Esophagus squamous epithelium (tissue), 5 donors: Measurements from ENCODE around the gene PRCC. TPM values are rescaled to one million over a fixed set of nuclear protein-coding genes. Genes with fewer than 3 reads are reported as not detected.

Experiments
- DNase-seq: peaks from one replicate; lab custom pipeline; 2025; lab: John Stamatoyannopoulos, UW
- H3K27ac ChIP-seq, 4 donors: fragments of 200-600 bp; sonication (generic); one replicate each; pipeline ENCODE4 v1.5.1; 2016 to 2019; ENCODE audit warnings: mild to moderate bottlenecking in 1 of 4
- H3K27me3 ChIP-seq, 4 donors: fragments of 200-600 bp; sonication (generic); 1 replicate in 3 of 4; 2 replicates in 1 of 4; pipeline versions ENCODE4 v1.5.1 to v1.6.0; 2017 to 2021; ENCODE audit warnings: antibody characterized with exemption in 1 of 4
- H3K36me3 ChIP-seq, 3 donors: fragments of 200-600 bp; sonication (generic); one replicate each; pipeline ENCODE4 v1.5.1; 2016 to 2019
- H3K4me1 ChIP-seq, 3 donors: fragments of 200-600 bp; sonication (generic); one replicate each; pipeline ENCODE4 v1.5.1; 2017 to 2019
- H3K4me3 ChIP-seq, 4 donors: fragments of 200-600 bp; sonication (generic); 1 replicate in 3 of 4; 2 replicates in 1 of 4; pipeline ENCODE4 v1.5.1; 2016 to 2019; ENCODE audit warnings: mild to moderate bottlenecking in 2 of 4, moderate library complexity in 1 of 4
- H3K9me3 ChIP-seq, 3 donors: fragments of 200-600 bp; sonication (generic); one replicate each; pipeline ENCODE4 v1.5.1; 2016 to 2019
- CTCF ChIP-seq, 6 experiments: fragments of 450-650 bp in 4 of 6; fragments of 200-600 bp in 2 of 6; sonication (generic) in 2 of 6; IDR thresholded peaks; one replicate each; pipeline ENCODE4 v1.5.1; 2016 to 2019; ENCODE audit warnings: antibody characterized with exemption in 6 of 6, mild to moderate bottlenecking in 4 of 6, moderate library complexity in 4 of 6
- POLR2A ChIP-seq, 4 donors: fragments of 450-650 bp; IDR thresholded peaks; one replicate each; pipeline ENCODE4 v1.6.1; 2017; ENCODE audit warnings: antibody characterized with exemption in 4 of 4, mild to moderate bottlenecking in 4 of 4, moderate library complexity in 3 of 4
- WGBS, 2 donors: methylation state at CpG; one replicate each; pipeline ENCODE4 v1.1.5; 2018; 5-methylcytosine and 5-hydroxymethylcytosine counted together
- intact Hi-C: fragments of 100-400 bp; cut with DNase I; formaldehyde crosslinking; loops from one replicate; pipeline ENCODE4 v1.15.0; 2022
- total RNA-seq, 4 donors: library from RNA; depleted of rRNA; stranded (reverse); fragments of >200 nt; gene quantifications; one replicate each; pipeline ENCODE4 v1.1.0, GENCODE V29; 2016
- donor health status: DM: yes; HTN: yes; CAD: no.

Gene PRCC
- total RNA-seq, 4 donors from 2014 or later = 35.6 to 42.6 (median 38.3) TPM

GRCh38 chr1:156816561-156817328 lies 49.4 kb downstream of the PRCC start, which contains the start of gene SH2D2A:
Gene SH2D2A (minus strand): TSS chr1:156816848. CDS start chr1:156816708, 140 bp downstream.
- Histone ChIP-seq H3K36me3 (no peaks in the 10 kb centered on the region), H3K27me3 (peaks cover 0 to 16% (median 0%) of the 10 kb centered on the region in 4 donors), H3K27ac (peak within 1 kb of the TSS; percentile 55 to 81 (median 73)), H3K9me3 (no peaks in the 10 kb centered on the region), H3K4me1 (peaks cover 12 to 45% (median 21%) of the 10 kb centered on the region in 3 donors), H3K4me3 (peak within 1 kb of the TSS; percentile 2 to 38 (median 25))
- intact Hi-C loops = no loop called here
- DNase-seq = peak; percentile 23
- 17 to 22% methylated on average over 7 to 9 of the region's 10 CpGs for WGBS, 2 donors
- no peak for TF ChIP-seq CTCF (IDR thresholded peaks at IDR 0.05)
- peak in 2 of 4 donors; percentile 46 to 72 for TF ChIP-seq POLR2A (IDR thresholded peaks at IDR 0.05)

GRCh38 chr1:156821801-156822200 lies 54.5 kb downstream of the PRCC start:
- TF ChIP-seq CTCF (IDR thresholded peaks at IDR 0.05) (no peak), POLR2A (IDR thresholded peaks at IDR 0.05) (no peak)
- whole genome bisulfite sequencing, 2 donors = 58 to 60% methylated on average over 4 of the region's 4 CpGs

GRCh38 chr1:156822680-156823079 lies 55.3 kb downstream of the PRCC start:
- no peak for TF ChIP-seq POLR2A (IDR thresholded peaks at IDR 0.05)
- TF ChIP-seq CTCF (IDR thresholded peaks at IDR 0.05) = no peak
- Histone ChIP-seq H3K4me1 (no peaks in the 10 kb centered on the region), H3K27me3 (peaks cover 0 to 10% (median 0%) of the 10 kb centered on the region in 4 donors), H3K27ac (no peak overlapping the region), H3K9me3 (no peaks in the 10 kb centered on the region), H3K36me3 (no peaks in the 10 kb centered on the region), H3K4me3 (no peak overlapping the region)
- no peak for DNase-seq
- WGBS, 2 donors = 42 to 67% methylated on average over 1 of the region's 1 CpG
- intact Hi-C loops = no loop called here

More at GRCh38 chr1:156821801-156822200, 54.5 kb downstream of the PRCC start:
- peaks cover 0 to 6% (median 0%) of the 10 kb centered on the region in 3 donors for H3K4me1 ChIP-seq
- intact Hi-C loops = no loop called here
- H3K4me3 ChIP-seq = no peak overlapping the region
- H3K27me3 ChIP-seq = peaks cover 0 to 10% (median 0%) of the 10 kb centered on the region in 4 donors
- no peaks in the 10 kb centered on the region for H3K9me3 ChIP-seq
- no peak overlapping the region for H3K27ac ChIP-seq
- H3K36me3 ChIP-seq = no peaks in the 10 kb centered on the region
- DNase-seq = no peak

- intact Hi-C loops = no loop called here
These were observed 56.0 kb downstream of the PRCC start for GRCh38 chr1:156823210-156823790.

More at GRCh38 chr1:156823210-156823790, 56.0 kb downstream of the PRCC start:
- no peak overlapping the region for H3K4me3 ChIP-seq
- H3K4me1 ChIP-seq = no peaks in the 10 kb centered on the region
- H3K36me3 ChIP-seq = no peaks in the 10 kb centered on the region
- peaks cover 0 to 10% (median 0%) of the 10 kb centered on the region in 4 donors for H3K27me3 ChIP-seq
- H3K27ac ChIP-seq = no peak overlapping the region
- TF ChIP-seq POLR2A (IDR thresholded peaks at IDR 0.05) (no peak), CTCF (IDR thresholded peaks at IDR 0.05) (no peak)
- 88 to 95% methylated on average over 3 to 4 of the region's 5 CpGs for WGBS, 2 donors
- no peaks in the 10 kb centered on the region for H3K9me3 ChIP-seq
- DNase-seq = no peak
